ENCODE measurements around the gene HBA1. TPM values are rescaled to one million over a fixed set of nuclear protein-coding genes. Genes with fewer than 3 reads are reported as not detected.
A peak's percentile ranks its signal among the peaks of the same experiment; 100 is the strongest.
"Not testable (repeated sequence)": the region's sequence is repeated elsewhere in the genome, so short reads cannot be mapped to it uniquely, and the experiment has no call there.

HBA1 gene
- total RNA-seq, 5 donors from 2014 or later (not counting 1 experiment from before 2014, with no cell fraction given) = 5.5 to 6.4 (median 6.0) TPM; not detected in 2

- Histone ChIP-seq H3K4me1 (ENCODE audit: control insufficient read depth in 1 of 2, extremely low read depth in 1 of 2, insufficient read depth in 2 of 2, low read length in 2 of 2) (peaks cover 0 to 12% of the 10 kb centered on the region in 2 experiments), H3K27me3 (replicated peaks in 1 of 2; ENCODE audit: control insufficient read depth in 2 of 2, extremely low read depth in 1 of 2, insufficient read depth in 2 of 2, low read length in 1 of 2) (peaks cover 8 to 64% of the 10 kb centered on the region in 2 experiments)
- H3K4me3 ChIP-seq (ENCODE audit: control insufficient read depth in 1 of 2, extremely low read depth in 1 of 2, low read length in 1 of 2); ATAC-seq (replicated peaks in 1 of 4); POLR2A ChIA-PET; H3K27ac ChIP-seq (ENCODE audit: low read length); H3K27ac Mint-ChIP-seq; H3K36me3 ChIP-seq (ENCODE audit: control insufficient read depth in 2 of 2, extremely low read depth in 1 of 2, insufficient read depth in 1 of 2, low read length in 1 of 2); H3K9me3 Mint-ChIP-seq; CTCF ChIA-PET; DNase-seq; H3K36me3 Mint-ChIP-seq; H3K9me3 ChIP-seq: not testable (repeated sequence)
- peaks cover 45 to 63% of the 10 kb centered on the region in 2 donors for H3K27me3 Mint-ChIP-seq
- peak overlapping the region in 2 of 3 donors; percentile 17 to 53 for H3K4me3 Mint-ChIP-seq
- H3K4me1 Mint-ChIP-seq = peaks cover 11 to 32% (median 12%) of the 10 kb centered on the region in 3 donors
- WGBS (ENCODE audit: insufficient coverage) = 10% methylated on average over 22 of the region's 44 CpGs
Measured at GRCh38 chr16:173211-173854, 3.1 kb upstream of the HBA1 start.

DNA sequence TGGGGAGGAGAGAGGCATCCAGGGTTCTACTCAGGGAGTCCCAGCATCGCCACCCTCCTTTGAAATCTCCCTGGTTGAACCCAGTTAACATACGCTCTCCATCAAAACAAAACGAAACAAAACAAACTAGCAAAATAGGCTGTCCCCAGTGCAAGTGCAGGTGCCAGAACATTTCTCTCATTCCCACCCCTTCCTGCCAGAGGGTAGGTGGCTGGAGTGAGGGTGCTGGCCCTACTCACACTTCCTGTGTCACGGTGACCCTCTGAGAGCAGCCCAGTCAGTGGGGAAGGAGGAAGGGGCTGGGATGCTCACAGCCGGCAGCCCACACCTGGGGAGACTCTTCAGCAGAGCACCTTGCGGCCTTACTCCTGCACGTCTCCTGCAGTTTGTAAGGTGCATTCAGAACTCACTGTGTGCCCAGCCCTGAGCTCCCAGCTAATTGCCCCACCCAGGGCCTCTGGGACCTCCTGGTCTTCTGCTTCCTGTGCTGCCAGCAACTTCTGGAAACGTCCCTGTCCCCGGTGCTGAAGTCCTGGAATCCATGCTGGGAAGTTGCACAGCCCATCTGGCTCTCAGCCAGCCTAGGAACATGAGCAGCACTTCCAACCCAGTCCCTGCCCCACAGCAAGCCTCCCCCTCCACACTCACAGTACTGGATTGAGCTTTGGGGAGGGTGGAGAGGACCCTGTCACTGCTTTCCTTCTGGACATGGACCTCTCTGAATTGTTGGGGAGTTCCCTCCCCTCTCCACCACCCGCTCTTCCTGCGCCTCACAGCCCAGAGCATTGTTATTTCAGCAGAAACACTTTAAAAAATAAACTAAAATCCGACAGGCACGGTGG is 2.3 kb upstream of the HBA1 start:
- peaks cover 11 to 32% (median 12%) of the 10 kb centered on the region in 3 donors for H3K4me1 Mint-ChIP-seq
- H3K27ac ChIP-seq (ENCODE audit: low read length); DNase-seq; POLR2A ChIA-PET; H3K9me3 ChIP-seq; CTCF ChIA-PET; H3K36me3 Mint-ChIP-seq; ATAC-seq (replicated peaks in 1 of 4); H3K9me3 Mint-ChIP-seq; H3K36me3 ChIP-seq (ENCODE audit: control insufficient read depth in 2 of 2, extremely low read depth in 1 of 2, insufficient read depth in 1 of 2, low read length in 1 of 2); H3K4me3 ChIP-seq (ENCODE audit: control insufficient read depth in 1 of 2, extremely low read depth in 1 of 2, low read length in 1 of 2): not testable (repeated sequence)
- H3K4me3 Mint-ChIP-seq = peak overlapping the region in 1 of 3 donors; percentile 53
- peak overlapping the region in 1 of 2 donors; percentile 70 for H3K27ac Mint-ChIP-seq
- peaks cover 38 to 59% of the 10 kb centered on the region in 2 donors for H3K27me3 Mint-ChIP-seq
- Histone ChIP-seq H3K4me1 (ENCODE audit: control insufficient read depth in 1 of 2, extremely low read depth in 1 of 2, insufficient read depth in 2 of 2, low read length in 2 of 2) (peaks cover 0 to 12% of the 10 kb centered on the region in 2 experiments), H3K27me3 (replicated peaks in 1 of 2; ENCODE audit: control insufficient read depth in 2 of 2, extremely low read depth in 1 of 2, insufficient read depth in 2 of 2, low read length in 1 of 2) (peaks cover 8 to 64% of the 10 kb centered on the region in 2 experiments)
- WGBS (ENCODE audit: insufficient coverage) = 11% methylated on average over 5 of the region's 13 CpGs

GRCh38 chr16:175011-175949 is 1.2 kb upstream of the HBA1 start:
- Mint-ChIP-seq H3K4me3 (peak overlapping the region in 2 of 3 donors; percentile 43 to 53), H3K27ac (no peak overlapping the region), H3K9me3 (no peaks in the 10 kb centered on the region), H3K27me3 (peaks cover 33 to 60% of the 10 kb centered on the region in 2 donors), H3K36me3 (no peaks in the 10 kb centered on the region), H3K4me1 (peaks cover 12 to 37% (median 15%) of the 10 kb centered on the region in 3 donors)
- ATAC-seq (replicated peaks in 1 of 4) = no peak
- no peak for DNase-seq
- POLR2A ChIA-PET = no interaction called here
- Histone ChIP-seq H3K27me3 (replicated peaks in 1 of 2; ENCODE audit: control insufficient read depth in 2 of 2, extremely low read depth in 1 of 2, insufficient read depth in 2 of 2, low read length in 1 of 2) (peaks cover 13 to 65% of the 10 kb centered on the region in 2 experiments), H3K9me3 (no peaks in the 10 kb centered on the region), H3K27ac (ENCODE audit: low read length) (no peak overlapping the region), H3K4me1 (ENCODE audit: control insufficient read depth in 1 of 2, extremely low read depth in 1 of 2, insufficient read depth in 2 of 2, low read length in 2 of 2) (peaks cover 0 to 18% of the 10 kb centered on the region in 2 experiments), H3K4me3 (ENCODE audit: control insufficient read depth in 1 of 2, extremely low read depth in 1 of 2, low read length in 1 of 2) (peak overlapping the region in 1 of 2 donors; percentile 23), H3K36me3 (ENCODE audit: control insufficient read depth in 2 of 2, extremely low read depth in 1 of 2, insufficient read depth in 1 of 2, low read length in 1 of 2) (no peaks in the 10 kb centered on the region)
- WGBS (ENCODE audit: insufficient coverage) = 17% methylated on average over 3 of the region's 8 CpGs
- CTCF ChIA-PET = no interaction called here

DNA sequence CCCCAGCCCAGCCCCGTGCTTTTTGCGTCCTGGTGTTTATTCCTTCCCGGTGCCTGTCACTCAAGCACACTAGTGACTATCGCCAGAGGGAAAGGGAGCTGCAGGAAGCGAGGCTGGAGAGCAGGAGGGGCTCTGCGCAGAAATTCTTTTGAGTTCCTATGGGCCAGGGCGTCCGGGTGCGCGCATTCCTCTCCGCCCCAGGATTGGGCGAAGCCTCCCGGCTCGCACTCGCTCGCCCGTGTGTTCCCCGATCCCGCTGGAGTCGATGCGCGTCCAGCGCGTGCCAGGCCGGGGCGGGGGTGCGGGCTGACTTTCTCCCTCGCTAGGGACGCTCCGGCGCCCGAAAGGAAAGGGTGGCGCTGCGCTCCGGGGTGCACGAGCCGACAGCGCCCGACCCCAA is 474 bp upstream of the HBA1 start:
- H3K9me3 ChIP-seq; POLR2A ChIA-PET; H3K36me3 ChIP-seq (ENCODE audit: control insufficient read depth in 2 of 2, extremely low read depth in 1 of 2, insufficient read depth in 1 of 2, low read length in 1 of 2); H3K9me3 Mint-ChIP-seq; H3K4me3 ChIP-seq (ENCODE audit: control insufficient read depth in 1 of 2, extremely low read depth in 1 of 2, low read length in 1 of 2); H3K36me3 Mint-ChIP-seq; CTCF ChIA-PET; H3K27ac ChIP-seq (ENCODE audit: low read length); DNase-seq; H3K27ac Mint-ChIP-seq; ATAC-seq (replicated peaks in 1 of 4): not testable (repeated sequence)
- Mint-ChIP-seq H3K4me1 (peaks cover 12 to 34% (median 16%) of the 10 kb centered on the region in 3 donors), H3K27me3 (peaks cover 28 to 54% of the 10 kb centered on the region in 2 donors), H3K4me3 (peak overlapping the region in 2 of 3 donors; percentile 5 to 55)
- Histone ChIP-seq H3K4me1 (ENCODE audit: control insufficient read depth in 1 of 2, extremely low read depth in 1 of 2, insufficient read depth in 2 of 2, low read length in 2 of 2) (peaks cover 0 to 25% of the 10 kb centered on the region in 2 experiments), H3K27me3 (replicated peaks in 1 of 2; ENCODE audit: control insufficient read depth in 2 of 2, extremely low read depth in 1 of 2, insufficient read depth in 2 of 2, low read length in 1 of 2) (peaks cover 10 to 69% of the 10 kb centered on the region in 2 experiments)
- WGBS (ENCODE audit: insufficient coverage) = no CpG with 5 or more reads among the region's 39 CpGs

GRCh38 chr16:177394-177822 is 928 bp downstream of the HBA1 start:
- WGBS (ENCODE audit: insufficient coverage) = 9% methylated on average over 6 of the region's 13 CpGs
- Mint-ChIP-seq H3K4me3 (peak overlapping the region in 1 of 3 donors; percentile 51), H3K4me1 (peaks cover 12 to 35% (median 17%) of the 10 kb centered on the region in 3 donors), H3K27ac (no peak overlapping the region), H3K27me3 (peaks cover 21 to 48% of the 10 kb centered on the region in 2 donors), H3K9me3 (no peaks in the 10 kb centered on the region), H3K36me3 (no peaks in the 10 kb centered on the region)
- no peak for ATAC-seq (replicated peaks in 1 of 4)
- Histone ChIP-seq H3K4me3 (ENCODE audit: control insufficient read depth in 1 of 2, extremely low read depth in 1 of 2, low read length in 1 of 2) (no peak overlapping the region), H3K27ac (ENCODE audit: low read length) (no peak overlapping the region), H3K36me3 (ENCODE audit: control insufficient read depth in 2 of 2, extremely low read depth in 1 of 2, insufficient read depth in 1 of 2, low read length in 1 of 2) (no peaks in the 10 kb centered on the region), H3K27me3 (replicated peaks in 1 of 2; ENCODE audit: control insufficient read depth in 2 of 2, extremely low read depth in 1 of 2, insufficient read depth in 2 of 2, low read length in 1 of 2) (peaks cover 10 to 62% of the 10 kb centered on the region in 2 experiments), H3K9me3 (no peaks in the 10 kb centered on the region), H3K4me1 (ENCODE audit: control insufficient read depth in 1 of 2, extremely low read depth in 1 of 2, insufficient read depth in 2 of 2, low read length in 2 of 2) (peaks cover 0 to 34% of the 10 kb centered on the region in 2 experiments)
- no peak for DNase-seq
- ChIA-PET POLR2A (no interaction called here), CTCF (no interaction called here)

All from T-cell (primary cell).